LNCAP (cell line): ENCODE measurements around the gene SEPTIN6.

ENCODE experiments used
- TF ChIP-seq, protein P1 (sequence below): fragments of 450-650 bp; IDR thresholded peaks from 2 replicates; pipeline ENCODE4 v1.5.1; 2017; ENCODE audit warnings: mild to moderate bottlenecking

SEPTIN6 gene

DNA sequence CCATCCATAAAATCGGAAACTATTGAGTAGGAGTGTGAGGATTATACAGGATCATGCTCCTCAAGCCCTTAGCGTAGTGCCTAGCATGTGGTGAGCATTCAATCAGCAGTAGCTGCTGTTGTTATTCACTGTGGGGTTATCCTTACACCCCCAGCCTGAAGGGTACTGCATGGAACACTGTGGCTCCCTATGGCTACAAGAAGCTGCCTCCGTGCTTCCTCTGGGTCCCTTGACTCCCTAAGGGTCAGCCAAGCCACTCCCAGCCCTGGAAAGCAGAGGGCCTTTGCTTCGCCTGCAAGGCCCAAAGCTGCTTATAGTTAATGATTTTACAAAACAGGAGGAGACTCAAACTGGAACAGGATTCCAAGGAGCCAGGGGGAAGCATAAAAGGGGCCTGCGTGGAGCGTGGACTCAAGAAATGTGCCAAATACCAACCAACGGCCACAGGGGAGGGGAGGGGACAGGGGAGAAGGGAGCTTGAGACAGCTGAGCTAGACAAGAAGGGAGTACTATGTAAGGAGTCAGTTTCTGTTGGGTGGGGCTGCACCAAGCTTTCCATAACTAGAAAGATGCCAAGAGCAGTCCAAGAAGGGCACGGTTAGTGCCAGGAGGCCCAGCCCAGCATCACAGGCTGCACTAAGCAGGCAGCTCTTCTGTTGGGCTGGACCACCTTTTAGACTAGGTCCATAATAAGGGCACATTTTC lies 15.9 kb downstream of the SEPTIN6 start:
- TF ChIP-seq, protein P1, sequence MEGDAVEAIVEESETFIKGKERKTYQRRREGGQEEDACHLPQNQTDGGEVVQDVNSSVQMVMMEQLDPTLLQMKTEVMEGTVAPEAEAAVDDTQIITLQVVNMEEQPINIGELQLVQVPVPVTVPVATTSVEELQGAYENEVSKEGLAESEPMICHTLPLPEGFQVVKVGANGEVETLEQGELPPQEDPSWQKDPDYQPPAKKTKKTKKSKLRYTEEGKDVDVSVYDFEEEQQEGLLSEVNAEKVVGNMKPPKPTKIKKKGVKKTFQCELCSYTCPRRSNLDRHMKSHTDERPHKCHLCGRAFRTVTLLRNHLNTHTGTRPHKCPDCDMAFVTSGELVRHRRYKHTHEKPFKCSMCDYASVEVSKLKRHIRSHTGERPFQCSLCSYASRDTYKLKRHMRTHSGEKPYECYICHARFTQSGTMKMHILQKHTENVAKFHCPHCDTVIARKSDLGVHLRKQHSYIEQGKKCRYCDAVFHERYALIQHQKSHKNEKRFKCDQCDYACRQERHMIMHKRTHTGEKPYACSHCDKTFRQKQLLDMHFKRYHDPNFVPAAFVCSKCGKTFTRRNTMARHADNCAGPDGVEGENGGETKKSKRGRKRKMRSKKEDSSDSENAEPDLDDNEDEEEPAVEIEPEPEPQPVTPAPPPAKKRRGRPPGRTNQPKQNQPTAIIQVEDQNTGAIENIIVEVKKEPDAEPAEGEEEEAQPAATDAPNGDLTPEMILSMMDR = no peak

DNA sequence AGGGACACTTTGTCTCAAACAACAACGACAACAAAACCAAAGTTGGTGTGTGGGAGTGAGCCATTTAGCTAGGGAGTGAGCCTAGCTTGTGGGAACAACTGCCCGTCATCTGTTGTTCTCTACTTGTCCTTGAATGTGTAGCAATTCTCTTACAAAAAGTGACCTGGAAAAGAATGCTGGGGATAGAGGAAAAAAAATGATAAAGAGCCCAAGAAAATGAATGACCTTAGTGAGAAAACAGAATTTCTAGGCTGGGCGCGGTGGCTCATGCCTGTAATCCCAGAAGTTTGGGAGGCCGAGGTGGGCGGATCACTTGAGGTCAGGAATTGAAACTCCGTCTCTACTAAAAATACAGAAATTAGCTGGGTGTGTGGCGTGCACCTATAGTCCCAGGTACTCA lies 19.6 kb downstream of the SEPTIN6 start:
- TF ChIP-seq, protein P1 = no peak

DNA sequence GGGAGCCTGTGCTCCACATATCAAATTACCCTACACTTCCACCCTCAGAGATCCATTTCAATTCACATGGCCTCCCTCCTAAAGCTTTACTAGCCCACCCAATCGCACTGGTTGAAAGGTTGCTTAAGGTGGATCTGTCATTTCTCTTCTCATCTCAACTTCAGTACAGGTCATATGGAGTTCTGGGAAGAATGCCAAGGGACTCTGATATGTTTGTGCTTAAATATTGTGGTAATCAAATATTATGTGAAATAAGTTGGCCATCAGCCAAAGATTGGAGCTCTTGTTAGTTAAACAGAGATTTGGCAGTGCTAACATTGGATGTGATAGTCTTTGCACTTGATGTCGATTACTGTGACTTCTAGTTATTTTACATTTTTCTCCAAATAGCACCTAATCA lies 20.5 kb downstream of the SEPTIN6 start:
- TF ChIP-seq, protein P1 = no peak

DNA sequence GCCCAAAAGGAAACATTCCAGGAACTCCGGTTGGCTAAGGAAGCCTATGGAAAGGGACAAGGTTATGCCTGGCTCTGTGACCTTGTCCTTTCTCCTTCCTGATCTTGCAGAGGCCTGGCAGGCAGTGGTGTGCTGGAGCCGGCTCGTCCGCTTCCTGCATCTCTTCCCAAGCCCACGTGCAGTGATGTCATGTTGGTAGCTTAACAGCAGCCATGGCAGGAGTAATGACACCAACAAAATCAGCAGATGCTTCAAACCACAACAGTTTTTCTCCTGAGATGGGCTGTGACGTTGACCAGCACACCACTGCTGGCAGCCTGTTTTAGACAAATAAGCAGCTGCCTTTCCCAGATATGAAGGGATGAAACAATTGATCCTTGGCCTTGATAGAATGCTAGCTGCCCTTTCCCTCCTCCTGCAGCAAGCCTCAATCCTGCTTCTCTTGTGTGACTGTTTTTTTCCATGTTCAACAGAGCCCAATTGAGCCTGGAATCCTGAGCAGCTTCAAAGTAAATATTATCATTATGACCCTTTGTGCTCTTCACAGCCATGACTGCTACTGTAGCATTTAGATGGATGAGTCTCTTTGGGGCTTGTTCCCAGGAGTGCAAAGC lies 23.4 kb downstream of the SEPTIN6 start:
- TF ChIP-seq, protein P1 = no peak

DNA sequence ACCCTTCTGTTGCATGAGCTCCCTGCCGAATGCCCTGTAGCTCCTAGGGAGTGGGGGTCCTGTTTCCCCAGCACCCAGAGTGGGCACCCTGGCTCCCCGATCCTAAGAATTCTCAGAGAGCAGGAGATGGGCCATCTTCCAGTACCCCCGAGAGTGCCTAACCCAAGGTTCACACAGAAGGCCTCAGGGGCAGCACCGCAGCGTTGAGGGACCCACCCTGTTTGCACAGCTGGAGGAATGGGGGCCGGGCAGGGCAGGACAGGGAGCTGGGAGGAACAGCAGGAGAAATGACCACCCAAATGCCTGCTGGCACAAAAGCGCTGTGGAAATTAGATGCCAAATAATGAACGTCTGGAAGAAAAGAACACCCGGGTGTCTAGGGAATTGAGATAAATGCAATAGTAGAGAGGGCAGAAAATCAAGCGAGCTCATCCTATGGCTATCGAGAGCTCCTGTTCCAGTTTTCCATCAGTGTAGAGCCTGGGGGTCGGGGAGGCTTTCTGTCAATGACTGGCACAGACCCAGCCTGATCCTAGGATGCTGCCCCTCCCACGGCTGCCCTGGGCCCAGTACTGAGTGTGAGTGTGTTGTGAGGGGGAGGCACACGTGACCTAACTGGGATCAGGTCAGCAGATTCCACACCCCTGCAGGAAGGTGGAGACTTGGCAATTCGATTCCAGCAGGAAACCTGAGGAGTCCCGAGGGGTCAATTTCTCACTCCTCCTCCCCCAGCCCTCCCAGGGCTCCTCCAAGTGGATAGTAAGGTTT lies 25.7 kb downstream of the SEPTIN6 start:
- TF ChIP-seq, protein P1 = no peak

DNA sequence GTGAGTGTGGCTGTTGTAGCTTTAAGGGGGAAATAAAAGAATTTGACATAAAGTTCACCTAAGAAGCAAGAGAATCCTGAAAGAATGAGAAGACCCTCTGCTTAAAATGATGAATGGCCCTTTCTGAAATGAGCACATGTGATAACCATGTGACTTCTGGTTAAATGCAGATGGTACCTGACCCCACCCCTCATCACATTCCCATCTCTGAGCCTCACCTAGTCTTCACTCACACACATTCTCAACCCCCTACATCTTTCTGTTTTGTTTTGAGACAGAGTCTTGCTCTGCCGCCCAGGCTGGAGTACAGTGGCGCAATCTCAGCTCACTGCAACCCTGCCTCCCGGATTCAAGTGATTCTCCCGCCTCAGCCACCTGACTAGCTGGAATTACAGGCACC lies 31.5 kb downstream of the SEPTIN6 start:
- TF ChIP-seq, protein P1 = no peak

DNA sequence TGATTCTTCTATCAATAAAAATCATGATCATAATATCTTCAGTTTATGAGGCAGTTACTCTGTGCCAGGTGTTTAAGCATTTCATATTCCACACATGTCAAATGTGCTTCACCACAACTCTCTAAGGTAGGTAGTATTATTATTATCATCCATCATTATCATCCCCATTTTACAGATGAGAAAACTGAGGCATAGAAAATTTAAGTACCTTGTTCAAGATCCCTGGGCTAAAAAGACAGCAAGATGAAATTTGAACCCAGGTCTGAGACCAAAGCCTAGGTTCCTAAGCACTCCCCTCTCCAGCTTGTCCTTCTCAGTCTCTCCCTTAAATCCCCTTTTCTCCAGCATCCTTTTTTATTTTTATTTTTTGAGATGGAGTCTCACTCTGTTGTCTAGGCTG lies 33.4 kb downstream of the SEPTIN6 start:
- TF ChIP-seq, protein P1 = no peak
